Esophagus muscularis mucosa (tissue), 4 donors: ENCODE measurements around the gene ZNF813.

Source experiments
- EP300 ChIP-seq: sonication (generic); formaldehyde crosslinking; IDR thresholded peaks from one replicate; pipeline ENCODE4 v1.6.1; 2017; ENCODE audit warnings: antibody characterized with exemption
- POLR2A ChIP-seq: fragments of 450-650 bp; IDR thresholded peaks from one replicate; pipeline ENCODE4 v1.6.1; 2017; ENCODE audit warnings: antibody characterized with exemption, moderate library complexity, mild to moderate bottlenecking, low read depth
- TF ChIP-seq, protein P1 (sequence below), 3 experiments: fragments of 200-600 bp in 2 of 3; fragments of 450-650 bp in 1 of 3; sonication (generic) in 2 of 3; IDR thresholded peaks; one replicate each; pipeline ENCODE4 v1.5.1; 2017 to 2019; ENCODE audit warnings: antibody characterized with exemption in 3 of 3, mild to moderate bottlenecking in 2 of 3, moderate library complexity in 1 of 3

DNA sequence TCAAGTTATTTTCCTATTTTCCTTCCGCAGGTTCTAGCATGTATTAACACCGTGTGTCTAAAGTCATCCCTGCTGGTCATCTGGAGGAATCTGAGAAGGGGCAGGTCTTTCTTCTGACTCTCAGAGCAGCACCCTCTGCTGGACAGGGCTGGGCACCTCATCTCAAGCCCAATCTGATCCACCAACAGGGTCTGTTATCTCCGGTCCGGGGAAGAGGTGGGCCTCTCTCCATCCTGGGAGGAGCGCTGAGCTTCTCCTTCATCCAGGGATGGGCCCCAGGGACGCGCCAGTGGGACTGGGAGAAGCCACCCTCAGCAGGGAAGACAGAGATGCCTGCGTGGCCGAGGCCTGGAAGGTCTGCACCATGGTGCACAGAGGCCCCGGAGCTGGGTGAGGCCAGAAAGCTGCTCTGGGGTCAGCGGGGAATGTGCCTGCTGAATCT lies 44.4 kb downstream of the ZNF813 start:
- TF ChIP-seq POLR2A = no peak
- TF ChIP-seq, protein P1, sequence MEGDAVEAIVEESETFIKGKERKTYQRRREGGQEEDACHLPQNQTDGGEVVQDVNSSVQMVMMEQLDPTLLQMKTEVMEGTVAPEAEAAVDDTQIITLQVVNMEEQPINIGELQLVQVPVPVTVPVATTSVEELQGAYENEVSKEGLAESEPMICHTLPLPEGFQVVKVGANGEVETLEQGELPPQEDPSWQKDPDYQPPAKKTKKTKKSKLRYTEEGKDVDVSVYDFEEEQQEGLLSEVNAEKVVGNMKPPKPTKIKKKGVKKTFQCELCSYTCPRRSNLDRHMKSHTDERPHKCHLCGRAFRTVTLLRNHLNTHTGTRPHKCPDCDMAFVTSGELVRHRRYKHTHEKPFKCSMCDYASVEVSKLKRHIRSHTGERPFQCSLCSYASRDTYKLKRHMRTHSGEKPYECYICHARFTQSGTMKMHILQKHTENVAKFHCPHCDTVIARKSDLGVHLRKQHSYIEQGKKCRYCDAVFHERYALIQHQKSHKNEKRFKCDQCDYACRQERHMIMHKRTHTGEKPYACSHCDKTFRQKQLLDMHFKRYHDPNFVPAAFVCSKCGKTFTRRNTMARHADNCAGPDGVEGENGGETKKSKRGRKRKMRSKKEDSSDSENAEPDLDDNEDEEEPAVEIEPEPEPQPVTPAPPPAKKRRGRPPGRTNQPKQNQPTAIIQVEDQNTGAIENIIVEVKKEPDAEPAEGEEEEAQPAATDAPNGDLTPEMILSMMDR (IDR thresholded peaks at IDR 0.05) = peak; percentile 65 to 81 (median 80)
- no peak for TF ChIP-seq EP300
